Measurements from ENCODE around the gene SUSD1.

SUSD1 gene

GRCh38 chr9:112097712-112098688 is 77.1 kb downstream of the SUSD1 start:
- no peaks in the 10 kb centered on the region for H3K27me3 ChIP-seq (ENCODE audit: insufficient read depth, low read length)
- H3K4me1 ChIP-seq (ENCODE audit: control insufficient read depth, insufficient read depth, low read length, unreplicated experiment), result peaks cover 7% of the 10 kb centered on the region
- H3K79me2 ChIP-seq (ENCODE audit: control insufficient read depth, insufficient read depth, low read length, unreplicated experiment), result no peaks in the 10 kb centered on the region
- no peak overlapping the region for H2AFZ ChIP-seq (ENCODE audit: low read length, unreplicated experiment)
- H3K27ac ChIP-seq (ENCODE audit: low read depth, low read length), result no peak overlapping the region
- H3K36me3 ChIP-seq (ENCODE audit: insufficient read depth, low read length), result no peaks in the 10 kb centered on the region
- no peak overlapping the region for H3K4me3 ChIP-seq (ENCODE audit: low read depth, low read length)

GRCh38 chr9:112094948-112095681 is 80.0 kb downstream of the SUSD1 start:
- Histone ChIP-seq H3K36me3 (ENCODE audit: insufficient read depth, low read length) (no peaks in the 10 kb centered on the region), H2AFZ (ENCODE audit: low read length, unreplicated experiment) (peak overlapping the region; percentile 21), H3K4me3 (ENCODE audit: low read depth, low read length) (no peak overlapping the region), H3K4me1 (ENCODE audit: control insufficient read depth, insufficient read depth, low read length, unreplicated experiment) (peaks cover 7% of the 10 kb centered on the region), H3K79me2 (ENCODE audit: control insufficient read depth, insufficient read depth, low read length, unreplicated experiment) (no peaks in the 10 kb centered on the region), H3K27ac (ENCODE audit: low read depth, low read length) (no peak overlapping the region), H3K27me3 (ENCODE audit: insufficient read depth, low read length) (no peaks in the 10 kb centered on the region)

GRCh38 chr9:112094241-112094640 is 80.9 kb downstream of the SUSD1 start:
- no peak overlapping the region for H3K4me3 ChIP-seq (ENCODE audit: low read depth, low read length)
- H2AFZ ChIP-seq (ENCODE audit: low read length, unreplicated experiment), result no peak overlapping the region
- no peaks in the 10 kb centered on the region for H3K27me3 ChIP-seq (ENCODE audit: insufficient read depth, low read length)
- H3K36me3 ChIP-seq (ENCODE audit: insufficient read depth, low read length), result no peaks in the 10 kb centered on the region
- no peaks in the 10 kb centered on the region for H3K79me2 ChIP-seq (ENCODE audit: control insufficient read depth, insufficient read depth, low read length, unreplicated experiment)
- no peak overlapping the region for H3K27ac ChIP-seq (ENCODE audit: low read depth, low read length)
- H3K4me1 ChIP-seq (ENCODE audit: control insufficient read depth, insufficient read depth, low read length, unreplicated experiment), result peaks cover 7% of the 10 kb centered on the region

- Histone ChIP-seq H3K4me3 (ENCODE audit: low read depth, low read length) (no peak overlapping the region), H2AFZ (ENCODE audit: low read length, unreplicated experiment) (no peak overlapping the region), H3K79me2 (ENCODE audit: control insufficient read depth, insufficient read depth, low read length, unreplicated experiment) (no peaks in the 10 kb centered on the region), H3K36me3 (ENCODE audit: insufficient read depth, low read length) (no peaks in the 10 kb centered on the region), H3K27ac (ENCODE audit: low read depth, low read length) (no peak overlapping the region), H3K4me1 (ENCODE audit: control insufficient read depth, insufficient read depth, low read length, unreplicated experiment) (peaks cover 7% of the 10 kb centered on the region), H3K27me3 (ENCODE audit: insufficient read depth, low read length) (no peaks in the 10 kb centered on the region)
Measured at GRCh38 chr9:112093870-112094216, 81.3 kb downstream of the SUSD1 start.

- Histone ChIP-seq H2AFZ (ENCODE audit: low read length, unreplicated experiment) (no peak overlapping the region), H3K4me1 (ENCODE audit: control insufficient read depth, insufficient read depth, low read length, unreplicated experiment) (peaks cover 7% of the 10 kb centered on the region), H3K79me2 (ENCODE audit: control insufficient read depth, insufficient read depth, low read length, unreplicated experiment) (no peaks in the 10 kb centered on the region), H3K36me3 (ENCODE audit: insufficient read depth, low read length) (no peaks in the 10 kb centered on the region), H3K27me3 (ENCODE audit: insufficient read depth, low read length) (no peaks in the 10 kb centered on the region), H3K27ac (ENCODE audit: low read depth, low read length) (no peak overlapping the region), H3K4me3 (ENCODE audit: low read depth, low read length) (no peak overlapping the region)
Measured at GRCh38 chr9:112093147-112093869, 81.8 kb downstream of the SUSD1 start.

GRCh38 chr9:112091810-112092209 is 83.3 kb downstream of the SUSD1 start:
- no peaks in the 10 kb centered on the region for H3K79me2 ChIP-seq (ENCODE audit: control insufficient read depth, insufficient read depth, low read length, unreplicated experiment)
- no peaks in the 10 kb centered on the region for H3K27me3 ChIP-seq (ENCODE audit: insufficient read depth, low read length)
- H3K4me3 ChIP-seq (ENCODE audit: low read depth, low read length), result no peak overlapping the region
- H3K36me3 ChIP-seq (ENCODE audit: insufficient read depth, low read length), result no peaks in the 10 kb centered on the region
- H3K27ac ChIP-seq (ENCODE audit: low read depth, low read length), result no peak overlapping the region
- no peak overlapping the region for H2AFZ ChIP-seq (ENCODE audit: low read length, unreplicated experiment)
- H3K4me1 ChIP-seq (ENCODE audit: control insufficient read depth, insufficient read depth, low read length, unreplicated experiment), result peaks cover 7% of the 10 kb centered on the region

- Histone ChIP-seq H3K27me3 (ENCODE audit: insufficient read depth, low read length) (no peaks in the 10 kb centered on the region), H2AFZ (ENCODE audit: low read length, unreplicated experiment) (no peak overlapping the region), H3K27ac (ENCODE audit: low read depth, low read length) (no peak overlapping the region), H3K4me3 (ENCODE audit: low read depth, low read length) (no peak overlapping the region), H3K4me1 (ENCODE audit: control insufficient read depth, insufficient read depth, low read length, unreplicated experiment) (peaks cover 8% of the 10 kb centered on the region), H3K79me2 (ENCODE audit: control insufficient read depth, insufficient read depth, low read length, unreplicated experiment) (no peaks in the 10 kb centered on the region), H3K36me3 (ENCODE audit: insufficient read depth, low read length) (no peaks in the 10 kb centered on the region)
Measured at GRCh38 chr9:112087506-112087905, 87.6 kb downstream of the SUSD1 start.

GRCh38 chr9:112086627-112087026 is 88.5 kb downstream of the SUSD1 start:
- Histone ChIP-seq H3K79me2 (ENCODE audit: control insufficient read depth, insufficient read depth, low read length, unreplicated experiment) (no peaks in the 10 kb centered on the region), H3K27me3 (ENCODE audit: insufficient read depth, low read length) (no peaks in the 10 kb centered on the region), H3K27ac (ENCODE audit: low read depth, low read length) (no peak overlapping the region), H3K36me3 (ENCODE audit: insufficient read depth, low read length) (no peaks in the 10 kb centered on the region), H3K4me3 (ENCODE audit: low read depth, low read length) (no peak overlapping the region), H3K4me1 (ENCODE audit: control insufficient read depth, insufficient read depth, low read length, unreplicated experiment) (peaks cover 8% of the 10 kb centered on the region), H2AFZ (ENCODE audit: low read length, unreplicated experiment) (no peak overlapping the region)

- Histone ChIP-seq H3K79me2 (ENCODE audit: control insufficient read depth, insufficient read depth, low read length, unreplicated experiment) (no peaks in the 10 kb centered on the region), H3K4me3 (ENCODE audit: low read depth, low read length) (no peak overlapping the region), H3K27ac (ENCODE audit: low read depth, low read length) (no peak overlapping the region), H2AFZ (ENCODE audit: low read length, unreplicated experiment) (no peak overlapping the region), H3K27me3 (ENCODE audit: insufficient read depth, low read length) (no peaks in the 10 kb centered on the region), H3K36me3 (ENCODE audit: insufficient read depth, low read length) (0 out of 2 replicates have a peak, but pooled peaks cover 3% of the 10 kb centered on the region), H3K4me1 (ENCODE audit: control insufficient read depth, insufficient read depth, low read length, unreplicated experiment) (peaks cover 8% of the 10 kb centered on the region)
Measured at GRCh38 chr9:112084907-112085306, 90.2 kb downstream of the SUSD1 start.

- peaks cover 8% of the 10 kb centered on the region for H3K4me1 ChIP-seq (ENCODE audit: control insufficient read depth, insufficient read depth, low read length, unreplicated experiment)
- H3K79me2 ChIP-seq (ENCODE audit: control insufficient read depth, insufficient read depth, low read length, unreplicated experiment), result no peaks in the 10 kb centered on the region
- H3K4me3 ChIP-seq (ENCODE audit: low read depth, low read length), result no peak overlapping the region
- H3K36me3 ChIP-seq (ENCODE audit: insufficient read depth, low read length), result 0 out of 2 replicates have a peak, but pooled peaks cover 3% of the 10 kb centered on the region
- no peak overlapping the region for H3K27ac ChIP-seq (ENCODE audit: low read depth, low read length)
- no peak overlapping the region for H2AFZ ChIP-seq (ENCODE audit: low read length, unreplicated experiment)
- no peaks in the 10 kb centered on the region for H3K27me3 ChIP-seq (ENCODE audit: insufficient read depth, low read length)
Measured at GRCh38 chr9:112084334-112084733, 90.8 kb downstream of the SUSD1 start.

Measured in ACC112 (cell line).